ENCODE measurements around the gene HYAL4. TPM values are rescaled to one million over a fixed set of nuclear protein-coding genes. Genes with fewer than 3 reads are reported as not detected.

The HYAL4 gene, protein sequence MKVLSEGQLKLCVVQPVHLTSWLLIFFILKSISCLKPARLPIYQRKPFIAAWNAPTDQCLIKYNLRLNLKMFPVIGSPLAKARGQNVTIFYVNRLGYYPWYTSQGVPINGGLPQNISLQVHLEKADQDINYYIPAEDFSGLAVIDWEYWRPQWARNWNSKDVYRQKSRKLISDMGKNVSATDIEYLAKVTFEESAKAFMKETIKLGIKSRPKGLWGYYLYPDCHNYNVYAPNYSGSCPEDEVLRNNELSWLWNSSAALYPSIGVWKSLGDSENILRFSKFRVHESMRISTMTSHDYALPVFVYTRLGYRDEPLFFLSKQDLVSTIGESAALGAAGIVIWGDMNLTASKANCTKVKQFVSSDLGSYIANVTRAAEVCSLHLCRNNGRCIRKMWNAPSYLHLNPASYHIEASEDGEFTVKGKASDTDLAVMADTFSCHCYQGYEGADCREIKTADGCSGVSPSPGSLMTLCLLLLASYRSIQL
- total RNA-seq (not detected), polyA plus RNA-seq (not detected)

DNA sequence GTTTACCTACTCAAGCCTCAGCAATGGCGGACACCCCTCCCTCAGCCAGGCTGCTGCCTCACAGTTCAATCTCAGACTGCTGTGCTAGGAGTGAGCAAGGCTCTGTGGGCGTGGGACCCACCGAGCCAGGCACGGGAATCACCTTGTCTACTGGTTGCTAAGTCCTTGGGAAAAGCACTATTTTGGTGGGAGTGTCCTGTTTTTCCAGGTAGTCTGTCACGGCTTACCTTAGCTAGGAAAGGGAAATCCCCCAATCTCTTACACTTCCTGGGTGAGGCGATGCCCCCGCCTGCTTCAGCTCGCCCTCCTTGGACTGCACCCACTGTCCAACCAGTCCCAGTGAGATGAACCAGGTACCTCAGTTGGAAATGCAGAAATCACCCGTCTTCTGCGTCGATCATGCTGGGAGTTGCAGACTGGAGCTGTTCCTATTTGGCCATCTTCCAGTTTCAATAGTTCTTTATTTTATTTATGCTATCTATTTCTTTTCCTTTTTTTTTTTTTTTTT lies at the start of gene HYAL4:
HYAL4 (plus strand) TSS at position 458 of the 508 bp plus-strand sequence. CDS start 23,105 bp downstream, outside the sequence.
- Histone ChIP-seq H3K36me3 (ENCODE audit: control insufficient read depth, insufficient read depth, low read length) (no peaks in the 10 kb centered on the region), H3K4me1 (ENCODE audit: control insufficient read depth, insufficient read depth, low read length, poor library complexity, severe bottlenecking) (no peaks in the 10 kb centered on the region), H3K27me3 (ENCODE audit: control insufficient read depth, insufficient read depth, low read length) (no peaks in the 10 kb centered on the region), H3K4me3 (ENCODE audit: low read depth, low read length) (no peak within 1 kb of the TSS), H3K9me3 (ENCODE audit: control insufficient read depth in 2 of 2, low read length in 2 of 2) (no peaks in the 10 kb centered on the region), H3K27ac (ENCODE audit: insufficient read depth, low read length, poor library complexity, severe bottlenecking) (no peak within 1 kb of the TSS)
- H3K4me1 Mint-ChIP-seq = no peaks in the 10 kb centered on the region
- no peak for DNase-seq
- peaks cover 3% of the 10 kb centered on the region for H3K36me3 Mint-ChIP-seq
- H3K27ac Mint-ChIP-seq = no peak within 1 kb of the TSS
- no peak for ATAC-seq (ENCODE audit: low read depth in 2 of 2)
- H3K9me3 Mint-ChIP-seq = peaks cover 0 to 12% (median 3%) of the 10 kb centered on the region in 7 donors
- no peaks in the 10 kb centered on the region for H3K27me3 Mint-ChIP-seq
- no peak within 1 kb of the TSS for H3K4me3 Mint-ChIP-seq

GRCh38 chr7:123795917-123796316 lies 49.1 kb upstream of the HYAL4 start:
- H3K4me1 ChIP-seq (ENCODE audit: control insufficient read depth, insufficient read depth, low read length, poor library complexity, severe bottlenecking) = no peaks in the 10 kb centered on the region
- no peaks in the 10 kb centered on the region for H3K27me3 Mint-ChIP-seq
- H3K27ac Mint-ChIP-seq = no peak overlapping the region
- ATAC-seq (ENCODE audit: low read depth in 2 of 2) (no peak), DNase-seq (no peak)
- no peaks in the 10 kb centered on the region for H3K4me1 Mint-ChIP-seq
- H3K4me3 Mint-ChIP-seq = no peak overlapping the region
- H3K27me3 ChIP-seq (ENCODE audit: control insufficient read depth, insufficient read depth, low read length) = no peaks in the 10 kb centered on the region
- H3K4me3 ChIP-seq (ENCODE audit: low read depth, low read length) = no peak overlapping the region
- H3K9me3 ChIP-seq (ENCODE audit: control insufficient read depth in 2 of 2, low read length in 2 of 2) = no peaks in the 10 kb centered on the region
- H3K36me3 ChIP-seq (ENCODE audit: control insufficient read depth, insufficient read depth, low read length) = no peaks in the 10 kb centered on the region
- no peak overlapping the region for H3K27ac ChIP-seq (ENCODE audit: insufficient read depth, low read length, poor library complexity, severe bottlenecking)
- H3K9me3 Mint-ChIP-seq = no peaks in the 10 kb centered on the region
- H3K36me3 Mint-ChIP-seq = no peaks in the 10 kb centered on the region

DNA sequence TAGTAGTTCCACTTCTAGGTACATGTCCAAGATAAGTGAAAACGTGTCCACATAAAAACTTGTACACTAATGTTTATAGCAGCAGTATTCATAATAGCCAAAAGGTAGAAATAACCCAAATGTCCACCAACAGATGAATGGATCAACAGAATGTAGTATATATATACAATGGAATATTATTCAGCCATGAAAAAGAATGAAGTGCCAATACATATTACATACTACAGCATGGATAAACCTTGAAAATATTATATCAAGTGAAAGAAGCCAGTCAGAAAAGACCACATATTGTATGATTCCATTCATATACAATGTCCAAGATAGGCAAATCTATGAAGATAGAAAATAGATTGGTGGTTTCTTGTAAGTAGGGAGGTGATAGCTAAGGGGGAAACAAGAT lies 48.4 kb upstream of the HYAL4 start:
- DNase-seq (no peak), ATAC-seq (ENCODE audit: low read depth in 2 of 2) (no peak)
- Mint-ChIP-seq H3K4me3 (no peak overlapping the region), H3K27ac (no peak overlapping the region), H3K4me1 (no peaks in the 10 kb centered on the region), H3K27me3 (no peaks in the 10 kb centered on the region), H3K9me3 (no peaks in the 10 kb centered on the region), H3K36me3 (no peaks in the 10 kb centered on the region)
- Histone ChIP-seq H3K27ac (ENCODE audit: insufficient read depth, low read length, poor library complexity, severe bottlenecking) (no peak overlapping the region), H3K36me3 (ENCODE audit: control insufficient read depth, insufficient read depth, low read length) (no peaks in the 10 kb centered on the region), H3K9me3 (ENCODE audit: control insufficient read depth in 2 of 2, low read length in 2 of 2) (no peaks in the 10 kb centered on the region), H3K4me3 (ENCODE audit: low read depth, low read length) (no peak overlapping the region), H3K4me1 (ENCODE audit: control insufficient read depth, insufficient read depth, low read length, poor library complexity, severe bottlenecking) (no peaks in the 10 kb centered on the region), H3K27me3 (ENCODE audit: control insufficient read depth, insufficient read depth, low read length) (no peaks in the 10 kb centered on the region)

DNA sequence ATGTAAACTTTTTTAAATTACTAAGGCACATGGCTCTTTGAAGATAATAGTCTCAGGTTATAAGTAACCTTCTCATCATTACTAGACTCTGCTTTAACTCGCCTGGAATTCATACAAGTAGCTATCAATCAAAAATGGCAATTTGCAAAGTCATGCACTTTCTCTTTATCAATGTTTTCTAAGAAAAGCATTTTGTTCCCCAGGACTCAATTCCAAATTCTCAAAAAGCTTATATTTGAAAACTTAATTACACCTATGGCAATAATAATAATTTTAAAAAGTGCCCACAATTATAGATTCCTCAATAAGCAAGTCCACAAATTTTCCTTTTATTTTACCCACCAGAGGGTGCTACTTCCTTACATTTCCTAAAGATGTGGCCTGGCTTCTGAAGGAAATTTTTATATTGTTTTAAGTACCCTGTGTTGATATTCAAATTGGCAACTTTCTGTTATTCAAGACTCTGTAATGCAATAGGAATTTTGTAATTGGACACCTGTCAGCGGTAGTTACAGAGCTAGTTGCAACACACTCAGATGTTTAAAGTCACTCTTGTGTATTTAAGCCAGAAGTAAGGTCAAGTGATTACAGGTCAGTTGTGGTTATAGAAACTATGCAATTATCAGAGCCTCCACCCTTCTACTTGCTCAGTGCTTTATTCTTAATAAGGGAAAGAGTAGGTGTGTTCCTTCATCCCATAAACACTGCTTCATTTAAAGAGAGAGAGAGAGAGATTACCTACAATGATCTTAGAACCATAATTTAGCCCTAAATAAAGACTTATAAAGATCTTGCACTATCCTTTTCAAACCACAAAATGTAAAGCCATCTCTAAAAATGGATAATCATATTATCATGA lies 47.1 kb upstream of the HYAL4 start:
- H3K27me3 Mint-ChIP-seq = no peaks in the 10 kb centered on the region
- no peaks in the 10 kb centered on the region for H3K9me3 Mint-ChIP-seq
- Histone ChIP-seq H3K4me3 (ENCODE audit: low read depth, low read length) (no peak overlapping the region), H3K4me1 (ENCODE audit: control insufficient read depth, insufficient read depth, low read length, poor library complexity, severe bottlenecking) (no peaks in the 10 kb centered on the region), H3K27me3 (ENCODE audit: control insufficient read depth, insufficient read depth, low read length) (no peaks in the 10 kb centered on the region), H3K36me3 (ENCODE audit: control insufficient read depth, insufficient read depth, low read length) (no peaks in the 10 kb centered on the region), H3K9me3 (ENCODE audit: control insufficient read depth in 2 of 2, low read length in 2 of 2) (no peaks in the 10 kb centered on the region), H3K27ac (ENCODE audit: insufficient read depth, low read length, poor library complexity, severe bottlenecking) (no peak overlapping the region)
- ATAC-seq (ENCODE audit: low read depth in 2 of 2) = no peak
- no peak overlapping the region for H3K4me3 Mint-ChIP-seq
- H3K36me3 Mint-ChIP-seq = no peaks in the 10 kb centered on the region
- peak in 1 of 3 donors; percentile 14 for DNase-seq
- no peaks in the 10 kb centered on the region for H3K4me1 Mint-ChIP-seq
- no peak overlapping the region for H3K27ac Mint-ChIP-seq

DNA sequence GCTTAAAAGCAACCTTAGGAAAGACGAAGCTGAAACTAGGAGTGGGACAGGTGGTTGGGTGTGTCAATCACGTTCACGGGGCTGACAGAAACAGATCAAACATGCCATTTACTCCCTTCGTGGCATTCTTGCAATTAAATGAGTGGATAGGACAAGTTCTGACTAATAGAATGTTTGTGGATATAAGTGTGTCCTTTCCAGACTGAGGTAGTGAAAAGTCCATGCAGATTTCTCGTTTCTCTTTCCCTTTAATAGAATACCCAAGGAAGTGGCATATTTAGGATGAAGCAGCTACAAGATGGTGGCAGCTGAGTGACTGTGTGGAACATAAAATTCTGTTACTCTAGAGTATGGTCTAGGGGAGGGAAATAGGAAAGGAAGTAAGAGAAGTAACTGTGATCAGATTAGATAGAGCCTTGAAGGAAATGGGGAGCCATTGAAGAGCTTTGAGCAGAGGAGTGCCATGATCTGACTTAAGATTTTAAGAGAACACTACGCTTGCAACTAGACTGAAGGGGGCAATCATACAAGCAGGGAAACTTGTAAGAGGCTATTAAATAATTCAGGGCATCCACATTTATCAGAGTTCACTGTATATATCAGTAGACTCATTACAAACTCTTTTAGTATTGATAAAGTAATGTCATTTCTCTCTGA lies 46.3 kb upstream of the HYAL4 start:
- no peaks in the 10 kb centered on the region for H3K4me1 Mint-ChIP-seq
- H3K9me3 Mint-ChIP-seq = no peaks in the 10 kb centered on the region
- DNase-seq (no peak), ATAC-seq (ENCODE audit: low read depth in 2 of 2) (no peak)
- no peaks in the 10 kb centered on the region for H3K27me3 Mint-ChIP-seq
- H3K27ac Mint-ChIP-seq = no peak overlapping the region
- no peaks in the 10 kb centered on the region for H3K9me3 ChIP-seq (ENCODE audit: control insufficient read depth in 2 of 2, low read length in 2 of 2)
- no peaks in the 10 kb centered on the region for H3K36me3 ChIP-seq (ENCODE audit: control insufficient read depth, insufficient read depth, low read length)
- H3K4me1 ChIP-seq (ENCODE audit: control insufficient read depth, insufficient read depth, low read length, poor library complexity, severe bottlenecking) = no peaks in the 10 kb centered on the region
- H3K4me3 ChIP-seq (ENCODE audit: low read depth, low read length) = no peak overlapping the region
- H3K4me3 Mint-ChIP-seq = no peak overlapping the region
- no peaks in the 10 kb centered on the region for H3K36me3 Mint-ChIP-seq
- H3K27ac ChIP-seq (ENCODE audit: insufficient read depth, low read length, poor library complexity, severe bottlenecking) = no peak overlapping the region
- no peaks in the 10 kb centered on the region for H3K27me3 ChIP-seq (ENCODE audit: control insufficient read depth, insufficient read depth, low read length)

DNA sequence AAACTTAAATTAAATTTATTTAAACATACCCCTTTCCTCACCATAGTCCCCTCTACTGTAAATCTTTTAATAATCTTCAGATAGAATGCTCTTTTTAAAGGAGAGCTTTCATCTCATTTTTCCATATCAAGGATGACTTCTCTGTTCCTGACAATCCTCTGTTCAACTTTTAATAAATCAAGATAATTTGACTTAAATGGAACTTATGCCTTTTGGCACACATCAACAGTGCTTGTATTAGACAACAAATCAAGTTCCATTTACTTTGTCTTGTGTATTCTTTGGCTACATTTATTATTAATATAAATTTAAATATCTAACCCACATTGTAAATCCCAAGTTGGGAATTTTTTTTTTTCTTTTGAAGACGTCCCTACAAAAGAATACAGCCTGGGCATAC lies 42.7 kb upstream of the HYAL4 start:
- H3K9me3 ChIP-seq (ENCODE audit: control insufficient read depth in 2 of 2, low read length in 2 of 2) = no peaks in the 10 kb centered on the region
- no peak overlapping the region for H3K4me3 ChIP-seq (ENCODE audit: low read depth, low read length)
- Mint-ChIP-seq H3K27me3 (no peaks in the 10 kb centered on the region), H3K36me3 (no peaks in the 10 kb centered on the region), H3K4me1 (no peaks in the 10 kb centered on the region), H3K9me3 (no peaks in the 10 kb centered on the region), H3K4me3 (no peak overlapping the region), H3K27ac (no peak overlapping the region)
- peaks cover 1% of the 10 kb centered on the region for H3K27me3 ChIP-seq (ENCODE audit: control insufficient read depth, insufficient read depth, low read length)
- H3K4me1 ChIP-seq (ENCODE audit: control insufficient read depth, insufficient read depth, low read length, poor library complexity, severe bottlenecking) = no peaks in the 10 kb centered on the region
- DNase-seq (no peak), ATAC-seq (ENCODE audit: low read depth in 2 of 2) (no peak)
- no peaks in the 10 kb centered on the region for H3K36me3 ChIP-seq (ENCODE audit: control insufficient read depth, insufficient read depth, low read length)
- H3K27ac ChIP-seq (ENCODE audit: insufficient read depth, low read length, poor library complexity, severe bottlenecking) = no peak overlapping the region

- no peak overlapping the region for H3K4me3 ChIP-seq (ENCODE audit: low read depth, low read length)
- no peak for DNase-seq
- H3K27me3 Mint-ChIP-seq = no peaks in the 10 kb centered on the region
- H3K36me3 ChIP-seq (ENCODE audit: control insufficient read depth, insufficient read depth, low read length) = no peaks in the 10 kb centered on the region
- no peaks in the 10 kb centered on the region for H3K4me1 Mint-ChIP-seq
- peaks cover 1% of the 10 kb centered on the region for H3K27me3 ChIP-seq (ENCODE audit: control insufficient read depth, insufficient read depth, low read length)
- no peak overlapping the region for H3K27ac ChIP-seq (ENCODE audit: insufficient read depth, low read length, poor library complexity, severe bottlenecking)
- H3K36me3 Mint-ChIP-seq = no peaks in the 10 kb centered on the region
- peaks cover 0 to 6% (median 0%) of the 10 kb centered on the region in 7 donors for H3K9me3 Mint-ChIP-seq
- no peaks in the 10 kb centered on the region for H3K4me1 ChIP-seq (ENCODE audit: control insufficient read depth, insufficient read depth, low read length, poor library complexity, severe bottlenecking)
- peak overlapping the region in 1 of 3 donors; percentile 7 for H3K27ac Mint-ChIP-seq
- no peak for ATAC-seq (ENCODE audit: low read depth in 2 of 2)
- no peak overlapping the region for H3K4me3 Mint-ChIP-seq
- no peaks in the 10 kb centered on the region for H3K9me3 ChIP-seq (ENCODE audit: control insufficient read depth in 2 of 2, low read length in 2 of 2)
Measured at GRCh38 chr7:123805287-123805686, 39.7 kb upstream of the HYAL4 start.
